HepG2 (cell line): ENCODE data around the gene ACBD5. TPM values are rescaled to one million over a fixed set of nuclear protein-coding genes. Genes with fewer than 3 reads are reported as not detected.
A peak's percentile ranks its signal among the peaks of the same experiment; 100 is the strongest.

Source experiments
- ATF5 ChIP-seq: sonication (generic); formaldehyde crosslinking; IDR thresholded peaks from 2 replicates; pipeline ENCODE4 v1.4.0; 2020; ENCODE audit warnings: mild to moderate bottlenecking, low read depth, missing genetic modification reagents
- CBX5 ChIP-seq: sonication (generic); formaldehyde crosslinking; IDR thresholded peaks from 2 replicates; pipeline ENCODE4 v1.4.0; 2020; ENCODE audit warnings: missing genetic modification reagents, borderline replicate concordance
- CTCF ChIP-seq: sonication (generic); formaldehyde crosslinking; IDR thresholded peaks from 2 replicates; pipeline ENCODE4 v1.5.0; 2020; ENCODE audit warnings: mild to moderate bottlenecking, missing genetic modification reagents, moderate library complexity
- MIXL1 ChIP-seq: IDR thresholded peaks from 2 replicates; pipeline ENCODE4 v1.6.1; 2016
- MLX ChIP-seq: IDR thresholded peaks from 2 replicates; pipeline ENCODE4 v1.6.1; 2016
- RNF2 ChIP-seq: fragments of 450-650 bp; conservative IDR thresholded peaks from 2 replicates; pipeline ENCODE4 v1.6.1; 2016; ENCODE audit warnings: low read depth
- SNAI1 ChIP-seq: sonication (generic); formaldehyde crosslinking; IDR thresholded peaks from 2 replicates; pipeline ENCODE4 v1.5.0; 2020; ENCODE audit warnings: mild to moderate bottlenecking, missing genetic modification reagents, borderline replicate concordance
- TIGD3 ChIP-seq: sonication (generic); formaldehyde crosslinking; IDR thresholded peaks from 2 replicates; pipeline ENCODE4 v1.5.1; 2020; ENCODE audit warnings: mild to moderate bottlenecking, missing genetic modification reagents, borderline replicate concordance
- TSC22D2 ChIP-seq: sonication (generic); formaldehyde crosslinking; IDR thresholded peaks from 2 replicates; pipeline ENCODE4 v1.5.1; 2020; ENCODE audit warnings: missing genetic modification reagents, mild to moderate bottlenecking, borderline replicate concordance
- ZFP90 ChIP-seq: sonication (generic); formaldehyde crosslinking; IDR thresholded peaks from 2 replicates; pipeline ENCODE4 v1.8.0; 2022; ENCODE audit warnings: missing genetic modification reagents, mild to moderate bottlenecking, inconsistent platforms, borderline replicate concordance
- ZNF142 ChIP-seq: sonication (generic); formaldehyde crosslinking; IDR thresholded peaks from 2 replicates; pipeline ENCODE4 v1.4.0; 2020; ENCODE audit warnings: missing genetic modification reagents
- ZNF768 ChIP-seq: sonication (generic); formaldehyde crosslinking; IDR thresholded peaks from 2 replicates; pipeline ENCODE4 v1.4.0; 2020; ENCODE audit warnings: missing genetic modification reagents
- ZNF770 ChIP-seq: sonication (generic); formaldehyde crosslinking; IDR thresholded peaks from 2 replicates; pipeline ENCODE4 v1.5.0; 2020; ENCODE audit warnings: mild to moderate bottlenecking, missing genetic modification reagents
- ZNF782 ChIP-seq: sonication (generic); formaldehyde crosslinking; IDR thresholded peaks from 2 replicates; pipeline ENCODE4 v1.4.0; 2020; ENCODE audit warnings: missing genetic modification reagents, mild to moderate bottlenecking, borderline replicate concordance
- polyA plus RNA-seq, 8 experiments: library from polyadenylated mRNA; depleted of rRNA in 3 of 8; stranded (reverse) in 7 of 8; unstranded in 1 of 8; fragments of >200 nt; fragmentation: Illumina TruSeq in 4 of 8; extraction: Trizol in 4 of 8; gene quantifications; 2 replicates each; pipeline versions ENCODE4 v1.2.1 to v1.2.3, GENCODE V29; 2011 to 2016; ENCODE audit warnings: low read depth in 4 of 8, missing spikeins in 1 of 8, mixed read lengths in 1 of 8; ENCODE audit not compliant: insufficient read depth in 1 of 8
- total RNA-seq, 5 experiments: library from RNA; depleted of rRNA; stranded (reverse); fragments of >200 nt; fragmentation: Illumina TruSeq; extraction: Trizol; gene quantifications; 2 replicates each; pipeline ENCODE4 v1.2.3, GENCODE V29; 2016; ENCODE audit warnings: low read depth in 1 of 5

Gene ACBD5
- total and polyA plus RNA-seq, 2 of the 13 experiments (the other 11 are each of a cell fraction or from before 2014, with no cell fraction given) = 10.3 to 14.8 TPM

- TF ChIP-seq CTCF (no peak), MLX (CRISPR knock-in tag) (no peak), ZFP90 (CRISPR knock-in tag) (no peak), CBX5 (no peak), MIXL1 (no peak), SNAI1 (CRISPR knock-in tag) (no peak), ATF5 (CRISPR knock-in tag) (no peak), TSC22D2 (CRISPR knock-in tag) (no peak), ZNF142 (CRISPR knock-in tag) (no peak), RNF2 (no peak; the same call in 1 of the 2 replicates), ZNF768 (CRISPR knock-in tag) (no peak), TIGD3 (CRISPR knock-in tag) (no peak), ZNF782 (CRISPR knock-in tag) (no peak), ZNF770 (CRISPR knock-in tag) (0 out of 2 replicates have a peak, but pooled peaks have one; percentile 14)
Measured at GRCh38 chr10:27242951-27243551, 2.5 kb upstream of the ACBD5 start (continued).
